Measurements from ENCODE around the gene IRF2BP2.

Gene IRF2BP2

GRCh38 chr1:234558330-234558836 lies 51.6 kb downstream of the IRF2BP2 start:
- Histone ChIP-seq H3K27ac (ENCODE audit: low read length) (no peak overlapping the region), H3K4me2 (ENCODE audit: low read depth, low read length) (no peak overlapping the region), H3K9me2 (replicated peaks; ENCODE audit: insufficient read depth, low read length) (no peaks in the 10 kb centered on the region), H3K4me1 (ENCODE audit: low read length) (no peaks in the 10 kb centered on the region), H3K4me3 (ENCODE audit: low read length) (no peak overlapping the region), H3K9ac (ENCODE audit: low read length) (no peak overlapping the region), H3K36me3 (replicated peaks; ENCODE audit: insufficient read depth, low read length) (no peaks in the 10 kb centered on the region), H3K27me3 (replicated peaks; ENCODE audit: insufficient read depth, low read length) (no peaks in the 10 kb centered on the region), H2AFZ (ENCODE audit: low read length) (no peak overlapping the region), H4K20me1 (ENCODE audit: insufficient read depth, low read length) (no peaks in the 10 kb centered on the region), H3K9me3 (replicated peaks; ENCODE audit: insufficient read depth, low read length) (no peaks in the 10 kb centered on the region), H3K79me2 (ENCODE audit: low read length) (no peaks in the 10 kb centered on the region), H3F3A (ENCODE audit: insufficient read depth, low read length) (no peaks in the 10 kb centered on the region)
- TF ChIP-seq, protein P1, sequence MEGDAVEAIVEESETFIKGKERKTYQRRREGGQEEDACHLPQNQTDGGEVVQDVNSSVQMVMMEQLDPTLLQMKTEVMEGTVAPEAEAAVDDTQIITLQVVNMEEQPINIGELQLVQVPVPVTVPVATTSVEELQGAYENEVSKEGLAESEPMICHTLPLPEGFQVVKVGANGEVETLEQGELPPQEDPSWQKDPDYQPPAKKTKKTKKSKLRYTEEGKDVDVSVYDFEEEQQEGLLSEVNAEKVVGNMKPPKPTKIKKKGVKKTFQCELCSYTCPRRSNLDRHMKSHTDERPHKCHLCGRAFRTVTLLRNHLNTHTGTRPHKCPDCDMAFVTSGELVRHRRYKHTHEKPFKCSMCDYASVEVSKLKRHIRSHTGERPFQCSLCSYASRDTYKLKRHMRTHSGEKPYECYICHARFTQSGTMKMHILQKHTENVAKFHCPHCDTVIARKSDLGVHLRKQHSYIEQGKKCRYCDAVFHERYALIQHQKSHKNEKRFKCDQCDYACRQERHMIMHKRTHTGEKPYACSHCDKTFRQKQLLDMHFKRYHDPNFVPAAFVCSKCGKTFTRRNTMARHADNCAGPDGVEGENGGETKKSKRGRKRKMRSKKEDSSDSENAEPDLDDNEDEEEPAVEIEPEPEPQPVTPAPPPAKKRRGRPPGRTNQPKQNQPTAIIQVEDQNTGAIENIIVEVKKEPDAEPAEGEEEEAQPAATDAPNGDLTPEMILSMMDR (IDR thresholded peaks at IDR 0.05; ENCODE audit: low read length) = no peak
- TF ChIP-seq EZH2 (optimal IDR thresholded peaks at IDR 0.05; ENCODE audit: low read depth, low read length) = no peak
- TF ChIP-seq EZH2phosphoT487 (IDR thresholded peaks at IDR 0.05; ENCODE audit: low read length) = no peak
- no peak for DNase-seq

DNA sequence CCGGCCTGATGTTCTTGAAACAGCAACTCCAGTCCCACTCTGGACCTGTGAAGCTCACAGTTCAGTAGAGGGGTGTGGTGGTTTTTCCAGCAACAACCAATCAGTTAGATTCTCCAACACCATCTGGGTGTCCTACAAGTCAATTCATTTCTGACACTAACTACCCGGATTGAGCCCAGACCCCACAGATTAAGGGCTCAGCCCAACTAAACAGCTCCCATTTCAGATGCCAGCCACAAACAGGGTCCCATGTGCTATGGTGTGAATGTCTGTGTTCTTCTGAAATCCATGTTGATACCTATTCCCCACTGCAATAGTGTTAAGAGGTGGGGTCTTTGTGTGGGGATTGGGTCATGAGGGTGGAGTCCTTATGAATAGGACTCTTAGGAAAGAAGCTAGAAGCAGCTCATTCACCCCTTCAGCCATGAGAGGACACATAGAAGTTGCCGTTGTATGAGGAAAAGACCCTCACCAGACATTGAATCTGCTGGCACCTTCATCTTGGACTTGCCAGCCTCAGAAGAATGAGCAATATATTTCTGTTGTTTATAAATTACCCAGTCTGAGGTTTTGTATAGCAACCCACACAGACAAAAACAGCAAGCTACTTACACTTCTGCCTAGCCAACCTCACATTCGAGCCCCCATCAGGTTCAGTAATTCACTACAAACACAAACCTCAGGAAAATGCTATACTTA lies 53.6 kb downstream of the IRF2BP2 start:
- no peak overlapping the region for H3K9ac ChIP-seq (ENCODE audit: low read length)
- H2AFZ ChIP-seq (ENCODE audit: low read length) = no peak overlapping the region
- H3K4me2 ChIP-seq (ENCODE audit: low read depth, low read length) = no peak overlapping the region
- H3K79me2 ChIP-seq (ENCODE audit: low read length) = no peaks in the 10 kb centered on the region
- H3K9me2 ChIP-seq (replicated peaks; ENCODE audit: insufficient read depth, low read length) = no peaks in the 10 kb centered on the region
- TF ChIP-seq, protein P1 (IDR thresholded peaks at IDR 0.05; ENCODE audit: low read length) = no peak
- TF ChIP-seq EZH2phosphoT487 (IDR thresholded peaks at IDR 0.05; ENCODE audit: low read length) (no peak), EZH2 (optimal IDR thresholded peaks at IDR 0.05; ENCODE audit: low read depth, low read length) (no peak)
- no peak for DNase-seq
- no peaks in the 10 kb centered on the region for H3K36me3 ChIP-seq (replicated peaks; ENCODE audit: insufficient read depth, low read length)
- H4K20me1 ChIP-seq (ENCODE audit: insufficient read depth, low read length) = no peaks in the 10 kb centered on the region
- H3K27me3 ChIP-seq (replicated peaks; ENCODE audit: insufficient read depth, low read length) = no peaks in the 10 kb centered on the region
- no peaks in the 10 kb centered on the region for H3F3A ChIP-seq (ENCODE audit: insufficient read depth, low read length)
- no peak overlapping the region for H3K27ac ChIP-seq (ENCODE audit: low read length)
- H3K9me3 ChIP-seq (replicated peaks; ENCODE audit: insufficient read depth, low read length) = no peaks in the 10 kb centered on the region
- H3K4me1 ChIP-seq (ENCODE audit: low read length) = no peaks in the 10 kb centered on the region
- no peak overlapping the region for H3K4me3 ChIP-seq (ENCODE audit: low read length)

DNA sequence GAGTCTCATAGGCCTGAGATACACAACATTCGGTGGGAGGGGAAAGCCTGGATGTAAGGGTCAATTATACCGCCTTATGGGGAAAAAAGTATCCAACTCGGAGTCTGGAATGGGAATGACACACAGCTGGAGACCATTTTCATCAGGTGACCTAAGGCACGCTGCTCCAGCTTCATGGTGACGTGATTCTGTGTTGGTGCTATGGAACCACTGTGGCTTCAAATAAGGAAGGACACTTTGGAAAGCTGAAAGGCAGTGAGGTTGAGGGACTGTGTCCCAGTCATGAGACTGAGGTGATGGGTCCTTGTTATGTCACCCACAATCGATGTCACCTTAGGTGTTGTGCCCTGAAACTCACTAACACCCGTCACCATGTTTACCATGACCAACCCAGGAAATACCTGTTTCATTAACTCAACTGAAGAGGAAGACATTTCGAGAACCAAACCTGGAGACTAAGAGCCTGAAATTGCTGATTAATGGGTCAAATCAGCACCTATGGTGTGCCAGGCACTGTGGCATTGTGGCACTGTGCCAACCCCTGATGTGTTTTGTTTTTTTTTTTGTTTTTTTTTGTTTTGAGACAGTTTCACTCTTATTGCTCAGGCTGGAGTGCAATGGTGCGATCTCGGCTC lies 54.5 kb downstream of the IRF2BP2 start:
- TF ChIP-seq, protein P1 (IDR thresholded peaks at IDR 0.05; ENCODE audit: low read length) = no peak
- TF ChIP-seq EZH2 (optimal IDR thresholded peaks at IDR 0.05; ENCODE audit: low read depth, low read length) (no peak), EZH2phosphoT487 (IDR thresholded peaks at IDR 0.05; ENCODE audit: low read length) (no peak)
- no peaks in the 10 kb centered on the region for H3K79me2 ChIP-seq (ENCODE audit: low read length)
- no peaks in the 10 kb centered on the region for H3K27me3 ChIP-seq (replicated peaks; ENCODE audit: insufficient read depth, low read length)
- H3K9me2 ChIP-seq (replicated peaks; ENCODE audit: insufficient read depth, low read length) = no peaks in the 10 kb centered on the region
- no peak overlapping the region for H3K9ac ChIP-seq (ENCODE audit: low read length)
- no peaks in the 10 kb centered on the region for H4K20me1 ChIP-seq (ENCODE audit: insufficient read depth, low read length)
- no peak overlapping the region for H3K4me3 ChIP-seq (ENCODE audit: low read length)
- H3F3A ChIP-seq (ENCODE audit: insufficient read depth, low read length) = no peaks in the 10 kb centered on the region
- H3K9me3 ChIP-seq (replicated peaks; ENCODE audit: insufficient read depth, low read length) = no peaks in the 10 kb centered on the region
- no peak overlapping the region for H3K27ac ChIP-seq (ENCODE audit: low read length)
- no peaks in the 10 kb centered on the region for H3K4me1 ChIP-seq (ENCODE audit: low read length)
- no peaks in the 10 kb centered on the region for H3K36me3 ChIP-seq (replicated peaks; ENCODE audit: insufficient read depth, low read length)
- no peak for DNase-seq
- H2AFZ ChIP-seq (ENCODE audit: low read length) = no peak overlapping the region
- H3K4me2 ChIP-seq (ENCODE audit: low read depth, low read length) = no peak overlapping the region
